Activated T-helper 2 cell treated with anti-CD3 and anti-CD28 coated beads, Interferon-gamma antibody, Interleukin-2, Interleukin-4, amounts not matched to agents 10 μg/mL and 5 μg/mL and 100 μg/mL, durations not matched to agents 14 hours and 24 hours and 36 hours (primary cell): ENCODE results near the gene VAPA. TPM values are rescaled to one million over a fixed set of nuclear protein-coding genes. Genes with fewer than 3 reads are reported as not detected.

Experiments
- DNase-seq: peaks from one replicate; pipeline ENCODE4 v3.0.0; 2021; ENCODE audit warnings: low spot score
- H3K27ac Mint-ChIP-seq: one replicate; pipeline ENCODE4 v1.8.0; 2021; ENCODE audit warnings: mixed read lengths
- H3K27me3 Mint-ChIP-seq: one replicate; pipeline ENCODE4 v1.8.0; 2021; ENCODE audit warnings: low read depth, mixed read lengths
- H3K36me3 Mint-ChIP-seq: one replicate; pipeline ENCODE4 v1.8.0; 2021; ENCODE audit warnings: low read depth, mixed read lengths
- H3K4me1 Mint-ChIP-seq: one replicate; pipeline ENCODE4 v1.8.0; 2021; ENCODE audit warnings: low read depth, mixed read lengths
- H3K4me3 Mint-ChIP-seq: one replicate; pipeline ENCODE4 v1.8.0; 2021; ENCODE audit warnings: low read depth, mild to moderate bottlenecking, moderate library complexity, mixed read lengths
- H3K9me3 Mint-ChIP-seq: one replicate; pipeline ENCODE4 v1.8.0; 2021; ENCODE audit warnings: mixed read lengths
- intact Hi-C: fragments of 100-400 bp; cut with micrococcal nuclease; formaldehyde crosslinking; loops from one replicate; pipeline ENCODE4 v1.15.1; 2023
- total RNA-seq: library from RNA; stranded (reverse); gene quantifications from 2 replicates; pipeline ENCODE4 v1.2.3, GENCODE V29; 2022

The VAPA gene
- total RNA-seq, 1 donor from 2014 or later = 223 TPM

DNA sequence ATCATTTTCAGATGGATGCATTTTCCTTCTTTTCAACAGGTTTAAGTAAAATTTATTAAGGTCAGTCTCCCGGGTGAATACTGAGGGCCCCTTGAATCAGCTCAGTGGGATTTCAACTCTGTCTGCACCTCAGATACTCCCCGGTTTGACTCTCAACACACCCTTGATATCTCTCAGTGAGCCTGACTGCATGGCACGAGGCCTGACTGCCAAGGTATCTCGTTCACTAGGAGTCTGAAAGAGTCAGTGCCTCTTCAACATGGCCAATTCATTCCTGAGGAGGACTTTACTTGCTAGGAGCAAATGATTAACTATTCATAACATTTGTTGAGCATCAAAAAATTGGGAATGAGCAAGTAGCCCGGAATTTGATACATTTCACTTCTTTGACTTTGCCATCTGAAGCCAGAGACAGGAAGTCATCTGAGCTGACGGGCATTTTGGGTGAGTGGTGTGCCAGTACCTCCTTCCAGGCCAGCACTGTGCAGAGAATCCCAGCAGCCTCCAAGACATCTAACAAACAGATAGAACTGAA lies 81.0 kb downstream of the VAPA start:
- peaks cover 12% of the 10 kb centered on the region for H3K9me3 Mint-ChIP-seq
- no peaks in the 10 kb centered on the region for H3K4me1 Mint-ChIP-seq
- H3K27me3 Mint-ChIP-seq = peaks cover 3% of the 10 kb centered on the region
- H3K4me3 Mint-ChIP-seq = no peak overlapping the region
- H3K27ac Mint-ChIP-seq = no peak overlapping the region
- intact Hi-C loops = no loop called here
- no peak for DNase-seq
- H3K36me3 Mint-ChIP-seq = no peaks in the 10 kb centered on the region

GRCh38 chr18:9995631-9996030 lies 81.8 kb downstream of the VAPA start:
- H3K36me3 Mint-ChIP-seq = no peaks in the 10 kb centered on the region
- peaks cover 16% of the 10 kb centered on the region for H3K9me3 Mint-ChIP-seq
- H3K4me1 Mint-ChIP-seq = no peaks in the 10 kb centered on the region
- intact Hi-C loops = no loop called here
- H3K27ac Mint-ChIP-seq = no peak overlapping the region
- H3K27me3 Mint-ChIP-seq = peaks cover 7% of the 10 kb centered on the region
- DNase-seq = no peak
- no peak overlapping the region for H3K4me3 Mint-ChIP-seq

DNA sequence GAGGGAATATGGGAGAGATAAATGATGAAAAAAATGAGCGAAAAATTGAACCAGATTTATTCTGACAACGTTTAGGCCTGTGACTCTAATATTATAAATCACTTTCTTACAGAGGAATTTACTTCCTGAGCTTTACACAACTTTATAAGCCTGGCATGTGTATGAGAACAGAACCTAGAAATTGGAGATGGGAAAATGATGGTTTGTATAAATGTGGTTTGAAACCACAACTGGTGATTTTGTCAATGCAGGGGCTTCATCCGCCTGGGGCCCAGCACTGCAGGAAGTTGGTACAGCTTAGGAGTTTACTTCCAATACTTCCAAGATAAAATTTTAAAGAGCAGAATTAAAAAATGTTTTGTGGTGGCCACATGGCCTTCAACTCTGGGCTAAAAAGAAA lies 82.3 kb downstream of the VAPA start:
- Mint-ChIP-seq H3K36me3 (no peaks in the 10 kb centered on the region), H3K27me3 (peaks cover 7% of the 10 kb centered on the region), H3K9me3 (peaks cover 16% of the 10 kb centered on the region), H3K4me1 (no peaks in the 10 kb centered on the region), H3K27ac (no peak overlapping the region), H3K4me3 (no peak overlapping the region)
- intact Hi-C loops = no loop called here
- no peak for DNase-seq

GRCh38 chr18:9997711-9998110 lies 83.9 kb downstream of the VAPA start:
- intact Hi-C loops = no loop called here
- H3K36me3 Mint-ChIP-seq = no peaks in the 10 kb centered on the region
- no peak for DNase-seq
- H3K4me3 Mint-ChIP-seq = no peak overlapping the region
- H3K4me1 Mint-ChIP-seq = no peaks in the 10 kb centered on the region
- H3K27me3 Mint-ChIP-seq = peaks cover 9% of the 10 kb centered on the region
- H3K27ac Mint-ChIP-seq = no peak overlapping the region
- peaks cover 16% of the 10 kb centered on the region for H3K9me3 Mint-ChIP-seq

DNA sequence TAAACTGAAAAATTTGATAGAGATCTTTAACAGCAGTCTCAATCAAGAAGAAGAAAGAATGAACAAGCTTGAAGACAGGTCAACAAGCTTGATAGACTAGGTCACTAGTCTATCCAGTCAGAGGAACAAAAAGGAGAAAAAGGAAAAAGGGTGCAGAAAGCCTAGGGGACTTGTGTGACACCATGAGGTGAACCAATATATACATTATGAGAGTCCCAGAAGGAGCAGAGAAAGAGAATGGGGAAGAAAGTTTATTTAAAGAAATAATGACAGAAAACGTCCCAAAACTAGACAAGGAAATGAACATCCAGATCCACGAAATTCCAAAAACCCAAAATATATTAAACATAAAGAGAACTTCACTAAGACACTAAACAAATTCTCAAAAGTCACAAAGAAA lies 84.5 kb downstream of the VAPA start:
- intact Hi-C loops = no loop called here
- H3K4me3 Mint-ChIP-seq = no peak overlapping the region
- H3K27ac Mint-ChIP-seq = no peak overlapping the region
- DNase-seq = no peak
- no peaks in the 10 kb centered on the region for H3K4me1 Mint-ChIP-seq
- H3K9me3 Mint-ChIP-seq = peaks cover 16% of the 10 kb centered on the region
- no peaks in the 10 kb centered on the region for H3K36me3 Mint-ChIP-seq
- peaks cover 9% of the 10 kb centered on the region for H3K27me3 Mint-ChIP-seq

- intact Hi-C loops = no loop called here
- Mint-ChIP-seq H3K9me3 (peaks cover 16% of the 10 kb centered on the region), H3K27ac (no peak overlapping the region), H3K36me3 (no peaks in the 10 kb centered on the region), H3K27me3 (peaks cover 10% of the 10 kb centered on the region), H3K4me3 (no peak overlapping the region), H3K4me1 (no peaks in the 10 kb centered on the region)
- DNase-seq = no peak
Observed at GRCh38 chr18:10002280-10002679, 88.5 kb downstream of the VAPA start.

DNA sequence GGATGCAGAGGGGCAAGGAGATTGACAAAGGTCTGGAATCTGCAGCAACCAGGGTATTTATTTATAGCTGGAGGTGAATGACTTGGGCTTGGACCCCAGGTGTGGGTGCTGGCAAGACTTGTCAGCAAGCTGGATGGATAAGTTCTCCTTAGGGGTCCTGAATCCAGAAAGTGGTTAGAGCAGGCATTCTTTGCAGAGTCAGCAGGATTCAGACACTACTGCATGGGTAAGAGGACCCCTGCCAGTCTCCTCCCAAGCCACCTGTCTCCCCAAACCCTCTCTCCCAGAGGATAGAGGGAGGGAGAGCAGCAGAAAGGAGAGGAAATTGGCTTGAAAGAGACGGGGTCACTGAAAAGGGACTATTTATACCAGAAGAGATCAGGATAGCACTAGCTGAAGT lies 89.5 kb downstream of the VAPA start:
- H3K27ac Mint-ChIP-seq = no peak overlapping the region
- no peaks in the 10 kb centered on the region for H3K4me1 Mint-ChIP-seq
- no peak overlapping the region for H3K4me3 Mint-ChIP-seq
- no peaks in the 10 kb centered on the region for H3K36me3 Mint-ChIP-seq
- H3K27me3 Mint-ChIP-seq = peaks cover 10% of the 10 kb centered on the region
- intact Hi-C loops = no loop called here
- H3K9me3 Mint-ChIP-seq = peaks cover 13% of the 10 kb centered on the region
- no peak for DNase-seq

- Mint-ChIP-seq H3K4me3 (no peak overlapping the region), H3K36me3 (no peaks in the 10 kb centered on the region), H3K27ac (no peak overlapping the region), H3K9me3 (peaks cover 11% of the 10 kb centered on the region), H3K27me3 (peaks cover 10% of the 10 kb centered on the region), H3K4me1 (no peaks in the 10 kb centered on the region)
- intact Hi-C loops = no loop called here
- no peak for DNase-seq
Observed at GRCh38 chr18:10003866-10004265, 90.0 kb downstream of the VAPA start.

- Mint-ChIP-seq H3K36me3 (no peaks in the 10 kb centered on the region), H3K9me3 (no peaks in the 10 kb centered on the region), H3K4me1 (no peaks in the 10 kb centered on the region), H3K27ac (no peak overlapping the region), H3K27me3 (peaks cover 3% of the 10 kb centered on the region), H3K4me3 (no peak overlapping the region)
- intact Hi-C loops = no loop called here
- no peak for DNase-seq
Observed at GRCh38 chr18:10006311-10006893, 92.6 kb downstream of the VAPA start.

DNA sequence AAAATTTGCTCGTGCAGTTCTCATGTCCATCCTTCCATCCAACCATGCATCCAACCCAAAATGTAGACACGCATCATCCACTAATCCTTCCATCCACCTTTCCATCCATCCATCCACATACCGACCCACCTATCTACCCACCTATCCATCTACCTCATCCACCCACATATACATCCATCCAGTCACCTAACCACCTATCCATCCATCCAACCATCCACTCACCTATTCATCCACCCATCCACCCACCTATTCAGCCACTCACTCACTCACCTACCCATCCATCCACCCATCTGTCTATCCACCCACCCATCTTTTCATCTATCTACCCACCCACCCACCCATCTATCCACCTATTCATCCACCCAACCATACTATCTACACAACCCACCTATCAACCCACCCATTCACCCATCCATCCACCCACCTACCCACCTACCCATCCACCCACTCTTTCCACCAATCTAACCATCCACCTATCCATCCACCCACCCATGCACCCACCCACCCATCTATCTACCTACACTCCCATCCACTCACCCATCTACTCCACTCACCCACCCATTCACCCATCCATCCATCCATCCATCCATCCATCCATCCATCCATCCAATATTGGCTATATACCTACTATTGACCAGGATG lies 94.3 kb downstream of the VAPA start:
- Mint-ChIP-seq H3K4me1 (no peaks in the 10 kb centered on the region), H3K36me3 (no peaks in the 10 kb centered on the region), H3K27ac (no peak overlapping the region), H3K27me3 (peaks cover 2% of the 10 kb centered on the region), H3K9me3 (no peaks in the 10 kb centered on the region), H3K4me3 (no peak overlapping the region)
- intact Hi-C loops = no loop called here
- no peak for DNase-seq

Other genes with a start within 250 kb of the VAPA start
- gene RAB31, start 205.7 kb upstream of the VAPA start, total RNA-seq = 0.73 and 0.80 TPM in 2 replicates
- gene TXNDC2, start 28.0 kb upstream of the VAPA start, total RNA-seq = 0.21 and 0.39 TPM in 2 replicates